K562 (cell line): Measurements from ENCODE around the gene EFCAB9. TPM values are rescaled to one million over a fixed set of nuclear protein-coding genes. Genes with fewer than 3 reads are reported as not detected.

Experiments
- ATF1 ChIP-seq, 2 experiments: fragments of 450-650 bp in 1 of 2; IDR thresholded peaks; 2 replicates each; pipeline ENCODE4 v1.6.1; 2016; ENCODE audit warnings: missing compliant biosample characterization in 1 of 2, missing genetic modification characterization in 1 of 2
- BMI1 ChIP-seq: fragments of 150-350 bp; IDR thresholded peaks from 2 replicates; pipeline ENCODE4 v1.6.1; 2014; ENCODE audit warnings: low read length
- CBX8 ChIP-seq: fragments of 200-600 bp; sonication (generic); IDR thresholded peaks from 2 replicates; pipeline ENCODE4 v1.6.1; 2012; ENCODE audit warnings: borderline replicate concordance, mixed run types, low read depth, mild to moderate bottlenecking, moderate library complexity, mixed read lengths, low read length, control low read depth, inconsistent platforms; ENCODE audit not compliant: poor library complexity, severe bottlenecking; ENCODE audit errors: extremely low read depth
- ETV6 ChIP-seq, 3 experiments: fragments of 150-350 bp in 1 of 3; sonication (generic) in 1 of 3; formaldehyde crosslinking in 1 of 3; IDR thresholded peaks; 2 replicates each; pipeline versions ENCODE4 v1.6.1 to v1.8.0; 2014 to 2022; ENCODE audit warnings: borderline replicate concordance in 2 of 3, low read depth in 2 of 3, antibody characterized with exemption in 1 of 3, low read length in 1 of 3, mild to moderate bottlenecking in 1 of 3, missing genetic modification reagents in 1 of 3
- HDAC2 ChIP-seq: fragments of 450-650 bp; IDR thresholded peaks from 2 replicates; pipeline ENCODE4 v1.6.1; 2016; ENCODE audit warnings: mild to moderate bottlenecking
- KLF10 ChIP-seq: fragments of 250-450 bp; sonication (Bioruptor Pico); IDR thresholded peaks from 2 replicates; pipeline ENCODE4 v1.6.1; 2021; ENCODE audit warnings: matching md5 sums
- LCOR ChIP-seq: sonication (generic); formaldehyde crosslinking; IDR thresholded peaks from 2 replicates; pipeline ENCODE4 v1.8.0; 2022; ENCODE audit warnings: mild to moderate bottlenecking, missing genetic modification reagents
- MCM5 ChIP-seq: fragments of 450-650 bp; IDR thresholded peaks from 2 replicates; pipeline ENCODE4 v1.6.1; 2016; ENCODE audit warnings: low read depth
- NFE2 ChIP-seq: IDR thresholded peaks from 2 replicates; pipeline ENCODE4 v1.6.1; 2014; ENCODE audit warnings: antibody characterized with exemption, low read depth
- NFIC ChIP-seq: fragments of 450-650 bp; IDR thresholded peaks from 2 replicates; pipeline ENCODE4 v1.6.1; 2017; ENCODE audit warnings: mild to moderate bottlenecking, inconsistent platforms
- RBM15 ChIP-seq: fragments of 200-400 bp; formaldehyde crosslinking; IDR thresholded peaks from 2 replicates; pipeline ENCODE4 v1.6.1; 2018; ENCODE audit warnings: mild to moderate bottlenecking, low read length, moderate library complexity; ENCODE audit not compliant: insufficient read depth
- RCOR1 ChIP-seq, 2 experiments: IDR thresholded peaks; 2 replicates each; pipeline ENCODE4 v1.6.1; 2012; ENCODE audit warnings: low read depth in 2 of 2, low read length in 2 of 2, borderline replicate concordance in 1 of 2, improper control_type of control experiment in 1 of 2
- RUNX1 ChIP-seq: sonication (generic); IDR thresholded peaks from 2 replicates; pipeline ENCODE4 v1.6.1; 2016; ENCODE audit warnings: antibody characterized with exemption, low read depth
- SMAD2 ChIP-seq: fragments of 150-350 bp; IDR thresholded peaks from 2 replicates; pipeline ENCODE4 v1.6.1; 2014; ENCODE audit warnings: low read depth, mild to moderate bottlenecking, low read length
- SPI1 ChIP-seq: IDR thresholded peaks from 2 replicates; pipeline ENCODE4 v1.6.1; 2011; ENCODE audit warnings: low read depth, low read length, control low read depth, borderline replicate concordance
- TCF3 ChIP-seq: sonication (generic); formaldehyde crosslinking; IDR thresholded peaks from 2 replicates; pipeline ENCODE4 v1.4.0; 2020; ENCODE audit warnings: mild to moderate bottlenecking, missing genetic modification reagents
- ZNF217 ChIP-seq: sonication (generic); formaldehyde crosslinking; IDR thresholded peaks from 2 replicates; pipeline ENCODE4 v1.8.0; 2022; ENCODE audit warnings: mild to moderate bottlenecking, missing genetic modification reagents
- ZNF224 ChIP-seq: sonication (generic); formaldehyde crosslinking; IDR thresholded peaks from 2 replicates; pipeline ENCODE4 v1.8.0; 2022; ENCODE audit warnings: mild to moderate bottlenecking, missing genetic modification reagents
- polyA plus RNA-seq, 8 experiments: library from polyadenylated mRNA; depleted of rRNA in 4 of 8; stranded (reverse) in 5 of 8; unstranded in 3 of 8; fragments of >200 nt; fragmentation: Nextera tagmentation in 2 of 8; fragmentation: Illumina TruSeq in 1 of 8; extraction: Ambion mirVana in 2 of 8; extraction: Trizol in 1 of 8; gene quantifications; 2 replicates each; pipeline versions ENCODE4 v1.2.1 to v1.2.3, GENCODE V29; 2011 to 2014; ENCODE audit warnings: inconsistent platforms in 1 of 8, missing spikeins in 1 of 8
- total RNA-seq, 7 experiments: library from RNA; depleted of rRNA in 6 of 7; stranded (reverse); fragments of >200 nt in 6 of 7; fragmentation: Illumina TruSeq in 2 of 7; extraction: Trizol in 2 of 7; gene quantifications; 2 replicates each; pipeline versions ENCODE4 v1.2.1 to v1.2.3, GENCODE V29; 2011 to 2021; ENCODE audit warnings: low replicate concordance in 1 of 7
- TF ChIP-seq, protein P1 (sequence below): fragments of 250-450 bp; sonication (Bioruptor Pico); IDR thresholded peaks from 2 replicates; pipeline ENCODE4 v1.4.0; 2020
- TF ChIP-seq, protein P2 (sequence below): fragments of 450-650 bp; formaldehyde crosslinking; IDR thresholded peaks from 2 replicates; pipeline ENCODE4 v1.4.0; 2020; ENCODE audit warnings: mild to moderate bottlenecking, moderate library complexity
- TF ChIP-seq, protein P3 (sequence below): fragments of 200-400 bp; formaldehyde crosslinking; IDR thresholded peaks from 2 replicates; pipeline ENCODE4 v1.6.1; 2017; ENCODE audit warnings: mild to moderate bottlenecking, low read depth, low read length, moderate library complexity
- TF ChIP-seq, protein P4 (sequence below): conservative IDR thresholded peaks from 2 replicates; pipeline ENCODE4 v1.6.1; 2011; ENCODE audit warnings: low read depth, mild to moderate bottlenecking, low read length; ENCODE audit not compliant: control insufficient read depth
- TF ChIP-seq, protein P5 (sequence below): sonication (generic); formaldehyde crosslinking; IDR thresholded peaks from 2 replicates; pipeline ENCODE4 v1.8.1; 2023; ENCODE audit warnings: mild to moderate bottlenecking, missing genetic modification reagents

The EFCAB9 gene
- total and polyA plus RNA-seq, 9 of the 15 experiments (the other 6 are each of a cell fraction or from before 2014, with no cell fraction given) = not detected

DNA sequence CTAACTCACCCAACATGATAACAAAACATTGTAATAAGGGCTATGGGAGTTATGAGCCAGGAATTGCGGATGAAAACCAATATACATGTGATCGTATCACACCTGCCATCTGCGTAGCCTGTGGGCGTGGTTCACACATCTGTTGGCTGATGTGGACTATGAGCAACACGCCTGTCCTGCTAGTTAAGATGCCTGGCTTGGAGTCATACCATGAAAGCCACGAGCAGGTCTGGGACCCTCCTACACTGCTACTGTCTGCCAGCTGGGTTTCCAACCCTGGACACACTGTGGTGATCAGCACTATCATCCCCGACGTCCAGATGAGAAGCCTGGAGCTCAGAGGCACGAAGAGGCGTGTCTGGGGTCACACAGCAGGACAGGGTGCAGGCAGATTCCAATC is 46.1 kb upstream of the EFCAB9 start (continued):
- TF ChIP-seq, protein P1, sequence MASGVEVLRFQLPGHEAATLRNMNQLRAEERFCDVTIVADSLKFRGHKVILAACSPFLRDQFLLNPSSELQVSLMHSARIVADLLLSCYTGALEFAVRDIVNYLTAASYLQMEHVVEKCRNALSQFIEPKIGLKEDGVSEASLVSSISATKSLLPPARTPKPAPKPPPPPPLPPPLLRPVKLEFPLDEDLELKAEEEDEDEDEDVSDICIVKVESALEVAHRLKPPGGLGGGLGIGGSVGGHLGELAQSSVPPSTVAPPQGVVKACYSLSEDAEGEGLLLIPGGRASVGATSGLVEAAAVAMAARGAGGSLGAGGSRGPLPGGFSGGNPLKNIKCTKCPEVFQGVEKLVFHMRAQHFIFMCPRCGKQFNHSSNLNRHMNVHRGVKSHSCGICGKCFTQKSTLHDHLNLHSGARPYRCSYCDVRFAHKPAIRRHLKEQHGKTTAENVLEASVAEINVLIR (CRISPR knock-in tag) = no peak
- TF ChIP-seq, protein P2, sequence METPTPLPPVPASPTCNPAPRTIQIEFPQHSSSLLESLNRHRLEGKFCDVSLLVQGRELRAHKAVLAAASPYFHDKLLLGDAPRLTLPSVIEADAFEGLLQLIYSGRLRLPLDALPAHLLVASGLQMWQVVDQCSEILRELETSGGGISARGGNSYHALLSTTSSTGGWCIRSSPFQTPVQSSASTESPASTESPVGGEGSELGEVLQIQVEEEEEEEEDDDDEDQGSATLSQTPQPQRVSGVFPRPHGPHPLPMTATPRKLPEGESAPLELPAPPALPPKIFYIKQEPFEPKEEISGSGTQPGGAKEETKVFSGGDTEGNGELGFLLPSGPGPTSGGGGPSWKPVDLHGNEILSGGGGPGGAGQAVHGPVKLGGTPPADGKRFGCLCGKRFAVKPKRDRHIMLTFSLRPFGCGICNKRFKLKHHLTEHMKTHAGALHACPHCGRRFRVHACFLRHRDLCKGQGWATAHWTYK (CRISPR knock-in tag) = no peak
- TF ChIP-seq RBM15 (no peak), LCOR (no peak), NFE2 (no peak), RUNX1 (no peak), HDAC2 (no peak), BMI1 (no peak), ZNF217 (CRISPR knock-in tag) (no peak), SMAD2 (no peak), MCM5 (no peak), TCF3 (peak; percentile 75), SPI1 (no peak), NFIC (0 out of 2 replicates have a peak, but pooled peaks have one; percentile 8), KLF10 (no peak), ZNF224 (CRISPR knock-in tag) (no peak), ATF1 (CRISPR knock-in tag; IDR thresholded peaks at IDR 0.05) (no peak), ATF1 (tag; IDR thresholded peaks at IDR 0.05) (no peak), CBX8 (no peak), ETV6 (IDR thresholded peaks at IDR 0.05; ENCODE audit: borderline replicate concordance in 1 of 2, low read depth in 2 of 2, low read length in 1 of 2) (no peak), ETV6 (CRISPR knock-in tag; IDR thresholded peaks at IDR 0.05; ENCODE audit: borderline replicate concordance) (no peak), RCOR1 (IDR thresholded peaks at IDR 0.05; ENCODE audit: borderline replicate concordance in 1 of 2, low read depth in 2 of 2, low read length in 2 of 2) (no peak)
- TF ChIP-seq, protein P3, sequence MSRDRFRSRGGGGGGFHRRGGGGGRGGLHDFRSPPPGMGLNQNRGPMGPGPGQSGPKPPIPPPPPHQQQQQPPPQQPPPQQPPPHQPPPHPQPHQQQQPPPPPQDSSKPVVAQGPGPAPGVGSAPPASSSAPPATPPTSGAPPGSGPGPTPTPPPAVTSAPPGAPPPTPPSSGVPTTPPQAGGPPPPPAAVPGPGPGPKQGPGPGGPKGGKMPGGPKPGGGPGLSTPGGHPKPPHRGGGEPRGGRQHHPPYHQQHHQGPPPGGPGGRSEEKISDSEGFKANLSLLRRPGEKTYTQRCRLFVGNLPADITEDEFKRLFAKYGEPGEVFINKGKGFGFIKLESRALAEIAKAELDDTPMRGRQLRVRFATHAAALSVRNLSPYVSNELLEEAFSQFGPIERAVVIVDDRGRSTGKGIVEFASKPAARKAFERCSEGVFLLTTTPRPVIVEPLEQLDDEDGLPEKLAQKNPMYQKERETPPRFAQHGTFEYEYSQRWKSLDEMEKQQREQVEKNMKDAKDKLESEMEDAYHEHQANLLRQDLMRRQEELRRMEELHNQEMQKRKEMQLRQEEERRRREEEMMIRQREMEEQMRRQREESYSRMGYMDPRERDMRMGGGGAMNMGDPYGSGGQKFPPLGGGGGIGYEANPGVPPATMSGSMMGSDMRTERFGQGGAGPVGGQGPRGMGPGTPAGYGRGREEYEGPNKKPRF = no peak
- TF ChIP-seq, protein P4, sequence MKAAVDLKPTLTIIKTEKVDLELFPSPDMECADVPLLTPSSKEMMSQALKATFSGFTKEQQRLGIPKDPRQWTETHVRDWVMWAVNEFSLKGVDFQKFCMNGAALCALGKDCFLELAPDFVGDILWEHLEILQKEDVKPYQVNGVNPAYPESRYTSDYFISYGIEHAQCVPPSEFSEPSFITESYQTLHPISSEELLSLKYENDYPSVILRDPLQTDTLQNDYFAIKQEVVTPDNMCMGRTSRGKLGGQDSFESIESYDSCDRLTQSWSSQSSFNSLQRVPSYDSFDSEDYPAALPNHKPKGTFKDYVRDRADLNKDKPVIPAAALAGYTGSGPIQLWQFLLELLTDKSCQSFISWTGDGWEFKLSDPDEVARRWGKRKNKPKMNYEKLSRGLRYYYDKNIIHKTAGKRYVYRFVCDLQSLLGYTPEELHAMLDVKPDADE = no peak
- TF ChIP-seq, protein P5, sequence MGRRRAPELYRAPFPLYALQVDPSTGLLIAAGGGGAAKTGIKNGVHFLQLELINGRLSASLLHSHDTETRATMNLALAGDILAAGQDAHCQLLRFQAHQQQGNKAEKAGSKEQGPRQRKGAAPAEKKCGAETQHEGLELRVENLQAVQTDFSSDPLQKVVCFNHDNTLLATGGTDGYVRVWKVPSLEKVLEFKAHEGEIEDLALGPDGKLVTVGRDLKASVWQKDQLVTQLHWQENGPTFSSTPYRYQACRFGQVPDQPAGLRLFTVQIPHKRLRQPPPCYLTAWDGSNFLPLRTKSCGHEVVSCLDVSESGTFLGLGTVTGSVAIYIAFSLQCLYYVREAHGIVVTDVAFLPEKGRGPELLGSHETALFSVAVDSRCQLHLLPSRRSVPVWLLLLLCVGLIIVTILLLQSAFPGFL = no peak
